Inflammatory macrophage treated with lipopolysaccharide for 1 hour (primary cell): ENCODE measurements around the gene LPIN3.
"Not testable (repeated sequence)": the region's sequence is repeated elsewhere in the genome, so short reads cannot be mapped to it uniquely, and the experiment has no call there.

Source experiments
- DNase-seq, 2 donors: peaks; one replicate each; pipeline ENCODE4 v3.0.0-alpha.2; 2020 to 2022

The LPIN3 gene, protein sequence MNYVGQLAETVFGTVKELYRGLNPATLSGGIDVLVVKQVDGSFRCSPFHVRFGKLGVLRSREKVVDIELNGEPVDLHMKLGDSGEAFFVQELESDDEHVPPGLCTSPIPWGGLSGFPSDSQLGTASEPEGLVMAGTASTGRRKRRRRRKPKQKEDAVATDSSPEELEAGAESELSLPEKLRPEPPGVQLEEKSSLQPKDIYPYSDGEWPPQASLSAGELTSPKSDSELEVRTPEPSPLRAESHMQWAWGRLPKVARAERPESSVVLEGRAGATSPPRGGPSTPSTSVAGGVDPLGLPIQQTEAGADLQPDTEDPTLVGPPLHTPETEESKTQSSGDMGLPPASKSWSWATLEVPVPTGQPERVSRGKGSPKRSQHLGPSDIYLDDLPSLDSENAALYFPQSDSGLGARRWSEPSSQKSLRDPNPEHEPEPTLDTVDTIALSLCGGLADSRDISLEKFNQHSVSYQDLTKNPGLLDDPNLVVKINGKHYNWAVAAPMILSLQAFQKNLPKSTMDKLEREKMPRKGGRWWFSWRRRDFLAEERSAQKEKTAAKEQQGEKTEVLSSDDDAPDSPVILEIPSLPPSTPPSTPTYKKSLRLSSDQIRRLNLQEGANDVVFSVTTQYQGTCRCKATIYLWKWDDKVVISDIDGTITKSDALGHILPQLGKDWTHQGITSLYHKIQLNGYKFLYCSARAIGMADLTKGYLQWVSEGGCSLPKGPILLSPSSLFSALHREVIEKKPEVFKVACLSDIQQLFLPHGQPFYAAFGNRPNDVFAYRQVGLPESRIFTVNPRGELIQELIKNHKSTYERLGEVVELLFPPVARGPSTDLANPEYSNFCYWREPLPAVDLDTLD

GRCh38 chr20:41340327-41341055 is at the start of gene LPIN3:
LPIN3 (plus strand) TSS chr20:41340821; CDS start chr20:41345804, 4,983 bp downstream.
- DNase-seq = peak; percentile 87 to 90

DNA sequence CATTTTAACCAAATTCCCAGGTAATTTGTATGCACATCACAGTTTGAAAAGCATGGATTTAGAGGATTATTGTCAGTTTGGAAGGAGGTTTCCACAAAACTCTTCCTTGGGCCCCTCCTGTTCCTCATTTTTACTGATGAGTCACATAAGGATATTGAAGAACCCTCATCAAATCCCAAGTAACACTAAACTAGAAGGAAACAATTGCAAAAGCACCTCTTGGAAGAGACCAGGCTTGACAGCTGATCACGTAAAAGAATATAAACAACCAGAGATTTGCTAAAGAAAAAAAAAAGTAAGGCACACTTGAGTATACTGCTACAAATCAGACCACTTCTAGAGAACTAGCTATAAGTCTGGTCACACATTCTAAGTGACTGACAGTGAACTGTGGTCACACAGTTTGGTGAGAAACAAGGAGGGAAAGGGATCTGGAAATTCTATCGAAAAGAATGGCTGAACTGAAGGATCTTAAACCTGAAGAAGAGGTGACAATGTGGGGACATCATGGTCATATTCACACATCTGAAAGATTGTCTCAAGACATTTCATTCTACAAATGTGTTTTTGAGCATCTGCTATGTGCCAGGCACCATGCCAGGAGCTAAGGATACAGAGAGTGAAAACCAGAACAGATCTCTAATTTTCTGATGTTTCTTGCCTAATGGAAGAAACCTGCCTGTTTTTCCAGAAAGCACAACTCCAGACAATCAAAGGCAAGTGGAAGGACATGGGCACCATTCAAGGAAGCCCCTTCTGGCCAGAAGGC is 47.2 kb upstream of the LPIN3 start:
- no peak for DNase-seq

DNA sequence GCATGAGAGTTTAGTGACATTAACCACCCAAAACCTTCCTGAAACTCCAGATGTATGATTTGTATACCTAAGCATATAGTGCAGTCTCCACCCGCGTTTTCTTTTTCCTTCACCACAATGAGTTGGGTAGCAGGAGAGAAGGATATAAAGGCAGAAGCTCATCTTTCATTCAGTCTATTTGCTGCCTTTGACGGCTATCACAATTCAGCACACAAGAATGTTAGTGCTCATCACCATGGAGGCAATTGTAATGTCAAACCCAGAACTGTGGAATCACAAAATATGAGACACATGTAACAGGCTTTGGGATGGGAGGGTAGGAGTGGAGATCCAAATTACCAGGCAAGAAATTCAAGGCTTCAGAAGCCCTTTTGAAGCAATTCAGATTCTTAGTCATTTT is 40.7 kb upstream of the LPIN3 start:
- DNase-seq = no peak

GRCh38 chr20:41300383-41300782 is 40.2 kb upstream of the LPIN3 start:
- DNase-seq = no peak

GRCh38 chr20:41300886-41301285 is 39.7 kb upstream of the LPIN3 start:
- DNase-seq = no peak

- DNase-seq = peak; percentile 20 to 34
Measured at GRCh38 chr20:41304002-41304401, 36.6 kb upstream of the LPIN3 start.

DNA sequence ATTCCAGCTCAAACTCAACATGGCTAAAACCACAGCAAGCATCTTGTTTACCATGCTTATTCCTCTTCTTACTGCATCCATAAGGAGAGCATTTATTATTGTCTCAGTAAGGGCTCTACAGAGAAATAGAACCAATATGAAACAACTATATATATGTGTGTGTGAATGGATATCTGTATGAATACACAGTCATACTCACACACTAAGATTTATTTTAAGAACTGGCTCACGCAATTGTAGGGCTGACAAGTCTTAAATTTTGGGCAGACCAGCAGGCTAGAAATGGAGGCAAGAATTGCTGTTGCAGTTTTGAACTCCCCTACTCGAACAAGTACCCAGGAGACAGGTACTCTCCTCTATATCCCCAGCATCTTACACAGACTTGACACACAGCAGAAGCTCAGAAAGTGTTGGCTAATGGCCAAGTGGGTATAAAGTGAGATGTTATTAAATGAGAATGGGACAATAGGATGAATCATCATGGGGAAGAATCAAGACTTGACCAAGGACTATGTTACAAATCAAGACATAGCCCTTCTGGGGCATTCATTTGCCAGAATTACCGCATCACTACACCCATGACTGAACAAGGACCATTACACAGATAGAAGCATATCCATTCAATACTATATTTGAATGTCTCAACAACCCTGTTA is 36.1 kb upstream of the LPIN3 start:
- no peak for DNase-seq

DNA sequence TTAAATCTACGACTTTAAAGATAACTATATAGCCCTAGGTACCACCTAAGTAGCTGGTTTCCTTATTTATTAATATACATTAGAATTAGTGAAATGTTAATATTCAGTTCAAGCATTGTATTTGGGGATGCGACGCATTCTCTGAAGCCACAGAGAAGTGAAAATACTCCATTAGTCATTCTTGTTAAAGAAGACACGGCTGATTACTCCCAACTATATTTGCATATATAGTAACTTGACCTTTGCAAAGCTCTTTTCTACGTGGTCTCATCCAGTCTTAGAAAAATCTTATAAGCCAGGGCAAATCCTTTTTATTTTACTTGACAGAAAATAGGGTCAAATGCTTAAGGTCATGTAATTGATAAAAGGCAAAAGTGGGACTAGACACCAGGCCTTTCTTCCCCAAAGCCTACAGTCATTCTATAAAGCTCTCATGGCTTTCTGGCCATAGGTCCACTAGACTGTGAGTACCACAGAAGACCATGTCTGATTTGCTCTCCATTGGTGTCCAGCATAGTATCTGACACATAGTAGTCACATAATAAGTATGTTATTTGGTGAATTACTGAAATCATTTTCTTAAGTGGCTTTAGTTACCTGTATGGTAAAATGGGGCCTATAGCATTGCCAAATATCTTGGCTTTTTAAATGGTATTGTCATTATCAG is 34.4 kb upstream of the LPIN3 start:
- DNase-seq = no peak

DNA sequence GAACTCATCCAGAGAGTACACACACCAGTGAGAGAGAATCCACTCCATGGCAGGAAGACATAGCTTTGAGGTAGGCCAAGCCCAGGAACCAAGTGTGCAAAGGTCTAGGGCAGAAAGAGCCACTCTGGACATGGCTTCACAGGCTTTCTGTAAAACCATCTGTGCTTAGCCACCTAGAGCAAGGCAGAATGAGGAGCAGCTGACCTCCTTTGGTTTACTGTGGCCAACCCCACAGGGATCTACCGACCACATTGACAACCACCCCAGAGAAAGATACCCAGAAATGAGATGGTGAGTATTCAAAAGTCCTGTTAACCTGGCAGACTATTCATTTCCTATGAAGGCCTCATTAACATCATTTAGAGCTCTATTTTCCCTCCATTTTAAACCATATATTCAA is 33.6 kb upstream of the LPIN3 start:
- no peak for DNase-seq

- no peak for DNase-seq
Measured at GRCh38 chr20:41308290-41308711, 32.3 kb upstream of the LPIN3 start.

GRCh38 chr20:41308726-41309413 is 31.8 kb upstream of the LPIN3 start:
- peak in 1 of 2 donors; percentile 31 for DNase-seq

- no peak for DNase-seq
Measured at GRCh38 chr20:41309817-41310216, 30.8 kb upstream of the LPIN3 start.

DNA sequence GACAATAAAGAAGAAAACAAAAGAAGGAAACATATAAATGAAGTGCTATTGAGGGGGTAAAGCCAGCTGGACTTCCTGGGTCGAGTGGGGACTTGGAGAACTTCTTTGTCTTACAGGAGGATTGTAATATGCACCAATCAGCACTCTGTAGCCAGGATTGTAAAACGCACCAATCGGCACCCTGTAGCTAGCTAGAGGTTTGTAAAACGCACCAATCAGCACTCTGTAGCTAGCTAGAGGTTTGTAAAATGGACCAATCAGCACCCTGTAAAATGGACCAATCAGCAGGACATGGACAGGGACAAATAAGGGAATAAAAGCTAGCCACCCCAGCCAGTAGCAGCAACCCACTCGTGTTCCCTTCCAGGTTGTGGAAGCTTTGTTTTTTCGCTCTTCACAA is 28.6 kb upstream of the LPIN3 start:
- not testable (repeated sequence) for DNase-seq

DNA sequence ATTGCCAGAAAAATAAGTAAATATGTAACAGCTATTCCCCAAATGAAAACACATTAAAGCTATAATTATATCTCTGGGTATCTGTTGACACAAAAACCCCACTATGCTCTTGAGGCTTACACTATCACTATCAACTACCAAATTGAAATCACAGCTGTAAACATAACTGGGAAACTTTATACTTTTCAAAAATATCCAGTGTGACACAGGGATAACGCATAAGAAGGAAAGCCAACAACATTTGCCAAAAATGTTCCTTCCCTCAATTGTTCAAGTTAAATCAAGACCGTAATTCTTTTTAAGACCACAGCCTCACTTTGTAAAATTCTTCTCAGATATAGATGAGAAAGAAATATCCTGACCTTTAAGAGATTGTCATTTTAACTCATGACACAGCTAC is 26.2 kb upstream of the LPIN3 start:
- DNase-seq = no peak

DNA sequence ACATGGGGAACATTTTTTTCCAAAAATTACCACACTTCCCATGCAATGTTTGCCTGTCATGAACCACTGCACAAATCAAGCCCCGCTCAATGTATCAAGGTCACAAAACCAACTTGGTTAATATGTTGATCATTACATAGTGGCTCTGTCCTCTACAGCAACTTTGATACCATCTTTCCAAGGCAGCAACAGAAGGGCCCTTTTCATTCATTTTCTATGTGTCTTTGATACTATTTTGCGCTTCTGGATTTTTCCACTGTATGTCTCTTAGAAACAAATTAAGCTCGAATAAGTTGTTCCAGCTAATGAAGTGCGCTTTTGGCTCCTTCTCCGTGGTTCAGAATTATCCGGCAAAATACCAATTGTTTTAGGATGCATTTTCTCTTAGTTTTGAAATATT is 24.6 kb upstream of the LPIN3 start:
- DNase-seq = no peak

DNA sequence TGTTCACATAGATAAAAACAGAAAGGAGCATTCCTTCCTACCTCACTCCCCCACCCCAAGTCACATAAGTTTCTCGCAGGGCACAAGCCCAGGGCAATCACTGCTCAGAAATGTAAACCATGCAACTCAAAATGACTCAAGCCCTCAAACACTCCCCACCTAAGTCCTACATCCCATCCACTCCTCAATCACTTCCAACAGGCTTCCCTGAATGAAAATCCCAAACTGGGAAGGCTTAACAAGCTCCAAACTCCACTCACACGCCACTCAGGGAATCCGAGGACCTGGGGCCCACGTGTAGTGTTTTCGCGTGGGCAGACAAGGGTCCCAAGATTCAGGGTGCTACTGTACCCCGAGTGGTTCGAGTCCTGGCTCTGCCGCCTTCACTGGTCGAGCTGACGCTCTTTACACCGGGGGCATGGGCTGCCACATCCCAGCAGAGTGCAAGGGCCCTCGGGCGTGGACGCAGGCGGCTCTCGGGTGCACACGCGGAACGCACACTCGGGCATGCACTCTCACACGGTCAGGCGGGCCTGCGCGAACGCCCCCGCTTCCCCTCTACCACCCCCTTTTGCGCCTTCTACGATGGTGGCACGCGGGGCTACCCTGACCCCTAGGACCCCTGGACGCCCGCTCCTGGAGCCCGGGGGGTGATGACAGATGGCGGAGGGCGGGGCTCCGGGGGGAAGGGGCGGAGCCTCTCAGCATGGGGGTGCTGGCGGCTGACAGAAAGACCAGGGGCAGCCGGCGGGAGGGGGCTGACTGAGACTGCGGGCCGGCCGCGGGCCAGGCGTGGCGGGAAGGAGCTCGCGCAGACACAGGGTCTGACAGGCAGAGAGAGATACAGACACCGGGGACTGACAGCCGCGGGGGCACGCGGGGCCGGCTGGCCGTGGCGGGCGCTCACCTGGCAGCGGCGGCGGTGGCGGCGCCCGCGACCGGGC is 23.7 kb upstream of the LPIN3 start:
- DNase-seq = peak; percentile 21 to 54

DNA sequence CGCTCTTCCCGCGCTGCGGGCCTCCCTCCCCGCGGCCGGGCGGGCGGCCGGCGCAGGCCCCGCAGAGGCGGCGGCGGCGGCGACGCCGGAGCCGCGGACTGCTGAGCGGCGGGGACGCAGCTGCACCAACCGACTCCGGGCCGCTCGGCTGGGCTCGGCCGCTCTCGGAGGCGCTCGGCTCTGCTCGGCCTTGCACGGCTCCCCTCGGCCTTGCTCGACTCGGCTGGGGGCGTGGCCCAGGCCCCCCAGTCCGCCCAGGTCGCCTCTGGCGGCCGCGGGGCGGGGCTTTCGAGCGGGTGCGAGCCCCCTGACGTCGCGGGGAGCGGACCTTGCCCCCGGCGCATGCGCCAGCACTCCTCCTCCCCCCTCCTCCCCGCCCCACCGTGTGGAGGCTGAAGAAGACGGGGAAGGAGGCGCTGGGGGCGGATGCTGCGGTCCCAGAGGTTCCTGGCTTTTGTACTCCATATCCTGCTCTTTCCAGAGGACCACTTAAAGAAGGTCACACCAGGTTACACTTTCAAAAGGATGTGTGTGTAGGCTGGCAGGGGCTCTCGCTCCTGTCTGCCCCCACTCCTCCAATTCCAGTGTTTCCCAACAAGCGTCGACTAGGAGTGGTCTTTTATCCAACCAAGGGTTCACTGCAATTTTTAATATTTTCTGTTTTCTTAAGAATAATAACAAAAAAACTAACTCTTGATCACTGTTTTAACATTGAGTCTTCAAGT is 22.9 kb upstream of the LPIN3 start, which contains the start of gene ZHX3:
TSS of gene ZHX3 (minus strand) at position 186 of the 725 bp plus-strand sequence. CDS start 112,815 bp downstream, outside the sequence.
- peak; percentile 92 to 94 for DNase-seq

GRCh38 chr20:41318271-41318649 is 22.4 kb upstream of the LPIN3 start:
- DNase-seq = no peak

GRCh38 chr20:41320441-41320840 is 20.2 kb upstream of the LPIN3 start:
- no peak for DNase-seq
